OCI-M1 (cell line): Measurements from ENCODE around the gene DBN1.

Experiments used
- DNase-seq: peaks from one replicate; lab custom pipeline; 2025; lab: John Stamatoyannopoulos, UW

The DBN1 gene

GRCh38 chr5:177473443-177474001 is at the start of gene DBN1:
Gene DBN1, minus strand, starts transcription at chr5:177473634. Its CDS starts 113 bp downstream, at chr5:177473521.
- peak; percentile 73 for DNase-seq

GRCh38 chr5:177520916-177521513 is 47.6 kb upstream of the DBN1 start:
- DNase-seq = no peak

- DNase-seq = no peak
Measured at GRCh38 chr5:177520271-177520670, 46.8 kb upstream of the DBN1 start.

GRCh38 chr5:177519463-177520235 is 46.2 kb upstream of the DBN1 start:
- no peak for DNase-seq

- peak; percentile 99 for DNase-seq
Measured at GRCh38 chr5:177516601-177517568, 43.5 kb upstream of the DBN1 start, which contains the start of gene DDX41. Gene DDX41, minus strand, starts transcription at chr5:177516961. Its CDS starts 16 bp downstream, at chr5:177516945.

- no peak for DNase-seq
Measured at GRCh38 chr5:177515580-177515979, 42.1 kb upstream of the DBN1 start.

- DNase-seq = no peak
Measured at GRCh38 chr5:177514541-177514940, 41.1 kb upstream of the DBN1 start.

- no peak for DNase-seq
Measured at GRCh38 chr5:177513500-177513899, 40.1 kb upstream of the DBN1 start.

- no peak for DNase-seq
Measured at GRCh38 chr5:177512736-177513380, 39.4 kb upstream of the DBN1 start.

- DNase-seq = no peak
Measured at GRCh38 chr5:177511796-177512675, 38.6 kb upstream of the DBN1 start.

GRCh38 chr5:177511181-177511580 is 37.7 kb upstream of the DBN1 start:
- no peak for DNase-seq

GRCh38 chr5:177510567-177511053 is 37.2 kb upstream of the DBN1 start:
- DNase-seq = no peak

GRCh38 chr5:177509991-177510566 is 36.6 kb upstream of the DBN1 start:
- no peak for DNase-seq

GRCh38 chr5:177509381-177509951 is 36.0 kb upstream of the DBN1 start, which contains the start of gene DOK3:
Gene DOK3, minus strand, starts transcription at chr5:177509826. Its CDS starts 286 bp downstream, at chr5:177509540.
- peak; percentile 62 for DNase-seq

GRCh38 chr5:177508837-177509236 is 35.4 kb upstream of the DBN1 start:
- DNase-seq = peak; percentile 23

- no peak for DNase-seq
Measured at GRCh38 chr5:177508221-177508611, 34.8 kb upstream of the DBN1 start.

- DNase-seq = no peak
Measured at GRCh38 chr5:177507596-177508220, 34.3 kb upstream of the DBN1 start.

- no peak for DNase-seq
Measured at GRCh38 chr5:177507165-177507564, 33.7 kb upstream of the DBN1 start.

GRCh38 chr5:177505075-177505474 is 31.6 kb upstream of the DBN1 start:
- no peak for DNase-seq
